ENCODE measurements around the gene ANKS1B.

ANKS1B gene

DNA sequence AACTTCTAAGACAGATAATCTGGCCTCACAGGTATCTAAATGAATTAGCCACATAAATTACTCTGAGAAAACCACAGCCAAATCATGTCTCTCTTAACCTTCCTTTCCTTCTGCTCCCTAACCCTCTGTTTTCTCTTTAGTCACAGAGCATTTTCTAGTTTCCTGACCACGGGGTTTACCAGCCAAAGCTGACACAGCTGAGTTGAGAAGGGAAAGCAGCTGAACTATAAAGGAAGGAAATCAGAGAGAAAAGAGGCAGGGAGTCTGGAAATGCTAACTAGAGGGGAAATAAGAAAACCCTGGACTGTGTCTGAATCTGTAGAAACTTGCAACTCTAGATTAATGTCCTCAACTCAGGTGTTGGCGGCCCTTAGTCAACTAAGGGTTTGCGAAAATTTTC lies 24.4 kb downstream of the ANKS1B start:
- no peak for DNase-seq (ENCODE audit: low spot score)

DNA sequence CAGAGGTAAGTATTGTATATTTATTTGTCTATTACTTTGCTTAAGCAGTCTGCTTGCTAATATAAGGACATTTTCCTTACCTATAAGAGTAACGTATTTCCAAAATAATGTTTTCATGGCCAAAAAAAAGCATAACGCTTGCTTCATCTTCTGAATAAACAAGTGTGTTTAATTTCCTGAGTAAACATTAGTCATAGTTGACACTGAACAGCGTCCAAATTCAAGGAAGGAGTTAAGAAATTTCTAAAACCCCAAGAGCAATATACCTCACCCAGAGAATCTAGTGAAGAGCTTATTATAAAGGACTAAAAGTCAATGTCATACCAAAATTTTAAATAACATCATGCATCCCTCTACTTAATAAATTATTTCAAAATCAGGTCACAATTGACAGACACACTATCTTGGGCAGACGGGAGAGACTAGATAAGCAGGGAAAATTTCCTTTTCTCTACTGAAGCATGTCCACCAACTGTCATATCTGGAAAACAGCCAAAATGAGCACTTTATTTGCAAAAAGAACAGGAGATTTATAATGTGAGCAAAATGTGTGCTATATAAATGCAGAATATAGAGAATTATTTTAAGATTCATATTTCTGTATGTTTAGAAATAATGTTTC lies 25.1 kb downstream of the ANKS1B start:
- no peak for DNase-seq (ENCODE audit: low spot score)

DNA sequence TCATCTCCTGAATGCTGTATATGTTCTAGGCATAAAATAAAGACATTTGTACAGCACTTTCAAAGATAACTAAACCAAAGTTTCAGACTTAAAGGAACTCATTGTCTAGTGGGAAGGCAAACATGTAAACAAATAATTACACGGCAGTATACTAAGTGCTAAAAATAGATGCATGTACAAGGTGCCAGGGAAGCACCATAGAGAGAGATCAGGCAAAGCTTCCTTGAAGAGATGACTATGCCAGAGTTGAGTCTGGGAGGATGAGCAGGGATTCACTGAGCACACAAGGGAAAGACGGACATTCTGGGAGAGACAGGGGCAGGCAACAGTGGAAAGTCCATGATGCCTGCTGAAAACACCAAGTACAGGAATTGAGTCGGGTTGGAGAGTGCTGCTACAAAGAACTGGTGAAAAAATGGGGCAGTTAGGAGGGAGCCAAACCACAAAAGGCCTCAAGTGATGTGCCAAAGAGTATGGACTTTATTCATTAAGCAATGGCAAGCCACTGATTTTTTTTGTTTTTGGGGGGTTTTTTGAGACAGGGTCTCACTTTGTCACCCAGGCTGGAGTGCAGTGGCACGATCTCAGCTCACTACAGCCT lies 26.8 kb downstream of the ANKS1B start:
- no peak for DNase-seq (ENCODE audit: low spot score)

DNA sequence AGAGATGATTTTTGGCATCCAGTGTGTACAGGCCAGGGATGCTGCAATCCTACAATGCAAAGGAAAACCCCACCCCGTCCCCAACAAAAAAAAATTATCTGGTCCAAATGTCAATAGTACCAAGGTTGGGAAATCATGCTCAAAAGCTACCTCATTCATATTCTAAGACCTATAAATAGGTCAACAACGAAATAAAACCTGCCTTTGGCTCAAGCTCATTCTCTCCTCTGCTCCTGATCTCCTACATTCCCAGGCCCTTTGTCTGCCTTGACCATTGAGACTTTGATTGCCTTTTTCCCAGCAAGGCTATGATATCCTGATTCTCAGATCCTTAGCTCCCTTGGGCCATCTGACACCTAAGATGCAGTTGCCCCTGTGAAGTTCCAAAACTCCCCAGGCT lies 30.0 kb downstream of the ANKS1B start:
- no peak for DNase-seq (ENCODE audit: low spot score)

DNA sequence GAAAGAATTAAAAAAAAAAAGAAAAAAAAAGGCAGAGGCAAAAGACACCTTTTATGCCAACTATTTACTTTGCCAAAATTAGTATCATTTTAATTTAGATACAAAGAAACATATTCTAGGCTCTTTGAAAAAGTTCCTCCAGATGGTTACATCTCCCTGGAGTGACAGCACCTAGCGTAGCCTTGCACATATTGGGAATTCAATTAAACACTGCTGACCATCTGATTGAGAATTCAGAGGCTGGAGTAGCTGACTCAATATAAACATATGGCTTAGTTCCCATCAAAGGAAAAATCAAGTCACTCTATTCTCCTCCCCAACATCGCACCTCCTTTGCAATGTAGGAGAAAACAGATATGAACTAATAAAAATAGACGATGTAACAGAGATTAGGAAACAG lies 36.4 kb downstream of the ANKS1B start:
- no peak for DNase-seq (ENCODE audit: low spot score)

DNA sequence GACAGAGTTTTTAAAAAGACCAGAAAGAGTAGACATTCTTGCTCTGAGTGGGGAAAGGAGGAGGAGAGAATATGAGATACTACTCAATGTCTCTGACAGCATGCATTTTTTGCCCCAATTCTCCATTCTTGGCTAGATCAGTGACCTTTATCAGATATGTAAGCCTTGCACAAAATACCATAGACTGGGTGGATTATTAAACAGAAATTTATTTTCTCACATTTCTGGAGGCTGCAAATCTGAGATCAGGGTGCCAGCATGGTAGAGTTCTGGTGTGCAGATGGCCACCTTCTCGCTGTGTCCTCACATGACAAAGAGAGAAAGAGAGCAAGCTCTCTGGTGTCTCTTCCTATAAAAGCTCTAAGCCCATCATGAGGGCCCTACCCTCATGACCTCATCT lies 38.6 kb downstream of the ANKS1B start:
- DNase-seq (ENCODE audit: low spot score): no peak

DNA sequence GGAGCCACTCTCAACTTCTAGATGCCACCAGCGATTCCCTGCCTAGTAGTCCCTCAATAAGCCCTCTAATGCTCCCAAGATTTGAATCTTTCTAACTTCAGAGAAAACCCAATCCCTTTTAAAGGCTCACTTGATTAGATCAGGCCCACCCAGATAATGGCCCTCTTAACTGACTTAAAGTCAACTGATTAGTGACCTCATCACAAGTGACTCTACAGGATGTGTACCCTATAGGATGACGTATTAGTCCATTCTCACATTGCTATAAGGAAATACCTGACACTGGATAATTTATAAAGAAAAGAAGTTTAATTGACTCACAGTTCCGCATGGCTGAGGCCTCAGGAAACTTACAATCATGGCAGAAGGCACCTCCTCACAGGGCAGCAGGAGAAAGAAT lies 49.1 kb downstream of the ANKS1B start:
- DNase-seq (ENCODE audit: low spot score): no peak

DNA sequence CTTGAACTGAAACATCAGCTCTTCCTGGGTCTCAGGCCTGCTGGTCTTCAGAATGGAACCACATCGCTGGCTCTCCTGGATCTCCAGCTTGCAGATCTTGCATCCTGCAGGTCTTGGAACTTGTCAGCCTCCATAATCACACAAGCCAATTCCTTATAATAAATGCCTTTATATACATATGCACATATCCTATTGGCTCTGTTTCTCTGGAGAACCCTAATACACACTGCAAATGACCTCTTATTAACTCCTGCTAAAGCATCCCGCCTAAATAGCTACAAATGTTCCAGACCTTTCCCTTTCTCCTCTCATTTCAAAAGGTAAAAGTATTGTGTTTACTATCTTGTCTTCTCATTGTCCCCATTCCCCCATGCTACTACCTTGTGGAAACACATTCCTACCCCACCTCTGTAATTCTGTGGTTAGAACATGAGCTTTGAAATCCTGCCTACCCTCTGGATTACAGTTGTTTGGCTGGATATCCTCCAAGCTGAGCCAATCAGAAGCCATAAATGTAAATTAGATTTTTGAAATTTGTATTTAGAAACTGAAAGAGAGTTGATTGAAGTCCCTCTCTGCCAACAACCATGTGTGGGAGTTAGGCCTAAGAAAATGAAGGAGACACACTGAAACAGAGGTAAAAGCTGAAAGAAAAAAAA lies 58.1 kb downstream of the ANKS1B start:
- DNase-seq (ENCODE audit: low spot score): no peak

DNA sequence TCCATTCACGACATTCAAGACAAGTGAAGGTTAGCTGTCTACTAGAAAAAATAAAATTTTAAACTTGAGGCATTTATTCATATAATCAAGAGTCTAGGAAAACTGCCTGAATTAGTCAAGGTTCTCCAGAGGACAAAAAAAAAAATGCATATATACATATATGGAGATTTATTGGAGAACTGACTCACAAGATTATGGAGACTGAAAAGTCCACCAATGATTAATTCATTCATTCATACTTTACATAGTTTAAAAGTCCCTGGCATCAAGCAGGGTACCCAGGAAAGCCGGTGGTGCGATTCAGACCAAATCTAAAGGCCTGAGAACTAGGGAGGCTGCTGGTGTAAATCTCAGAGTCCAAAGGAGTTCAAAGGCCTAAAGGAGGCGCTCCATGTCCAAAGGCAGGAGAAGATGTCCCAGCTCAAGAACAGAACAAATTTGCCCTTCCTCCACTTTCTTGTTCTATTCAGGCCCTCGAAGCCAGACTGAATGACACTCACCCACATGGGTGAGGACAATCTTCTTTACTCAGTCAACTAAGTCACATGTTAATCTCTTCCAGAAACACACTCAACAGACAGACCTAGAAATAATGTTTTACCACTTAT lies 64.3 kb downstream of the ANKS1B start:
- DNase-seq (ENCODE audit: low spot score): no peak

DNA sequence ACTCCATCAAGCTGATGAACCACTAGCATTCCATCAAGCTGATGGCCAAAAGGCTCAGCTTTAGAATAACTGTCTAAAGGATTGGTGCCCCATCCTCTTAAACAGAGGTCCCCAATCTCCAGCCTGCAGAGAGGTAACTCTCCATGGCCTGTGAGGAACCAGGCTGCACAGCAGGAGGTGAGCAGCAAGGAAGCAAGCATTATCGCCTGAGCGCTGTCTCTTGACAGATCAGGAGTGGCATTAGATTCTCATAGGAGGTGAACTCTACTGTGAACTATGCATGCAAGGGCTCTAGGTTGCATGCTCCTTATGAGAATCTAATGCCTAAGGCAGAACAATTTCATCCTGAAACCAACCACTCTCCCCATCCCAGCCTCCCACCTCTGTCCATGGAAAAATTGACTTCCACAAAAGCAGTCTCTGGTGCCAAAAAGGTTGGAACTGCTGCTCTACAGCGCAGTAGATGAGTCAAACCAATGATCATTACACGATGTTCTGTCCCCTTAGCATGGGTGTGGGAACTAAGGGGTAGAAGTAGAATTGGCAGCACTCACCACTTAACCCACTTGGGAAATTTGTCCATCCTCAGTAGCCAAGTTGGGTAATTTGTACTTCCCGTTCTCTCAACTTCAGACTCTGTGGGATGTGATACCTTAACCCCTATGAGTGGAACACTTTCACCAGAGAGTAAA lies 66.9 kb downstream of the ANKS1B start:
- DNase-seq (ENCODE audit: low spot score): no peak

DNA sequence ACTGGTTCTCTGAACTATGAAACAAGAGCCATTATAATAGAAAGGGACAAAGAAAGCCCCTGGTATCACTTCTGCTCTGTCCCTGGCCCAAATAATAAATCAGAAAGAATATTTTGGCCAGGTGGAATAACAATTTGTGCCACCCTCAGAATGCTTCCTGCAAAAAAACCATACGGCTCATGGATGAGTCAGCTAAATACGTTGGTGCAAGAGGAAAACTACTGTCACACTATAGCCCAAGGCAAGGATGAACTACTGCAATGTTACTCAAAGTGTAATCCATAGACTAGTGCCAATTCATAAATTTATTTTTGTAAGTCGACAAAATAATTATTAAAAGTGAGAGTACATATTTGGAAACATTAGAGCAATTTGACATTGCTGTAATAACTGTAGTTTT lies 68.2 kb downstream of the ANKS1B start:
- no peak for DNase-seq (ENCODE audit: low spot score)

DNA sequence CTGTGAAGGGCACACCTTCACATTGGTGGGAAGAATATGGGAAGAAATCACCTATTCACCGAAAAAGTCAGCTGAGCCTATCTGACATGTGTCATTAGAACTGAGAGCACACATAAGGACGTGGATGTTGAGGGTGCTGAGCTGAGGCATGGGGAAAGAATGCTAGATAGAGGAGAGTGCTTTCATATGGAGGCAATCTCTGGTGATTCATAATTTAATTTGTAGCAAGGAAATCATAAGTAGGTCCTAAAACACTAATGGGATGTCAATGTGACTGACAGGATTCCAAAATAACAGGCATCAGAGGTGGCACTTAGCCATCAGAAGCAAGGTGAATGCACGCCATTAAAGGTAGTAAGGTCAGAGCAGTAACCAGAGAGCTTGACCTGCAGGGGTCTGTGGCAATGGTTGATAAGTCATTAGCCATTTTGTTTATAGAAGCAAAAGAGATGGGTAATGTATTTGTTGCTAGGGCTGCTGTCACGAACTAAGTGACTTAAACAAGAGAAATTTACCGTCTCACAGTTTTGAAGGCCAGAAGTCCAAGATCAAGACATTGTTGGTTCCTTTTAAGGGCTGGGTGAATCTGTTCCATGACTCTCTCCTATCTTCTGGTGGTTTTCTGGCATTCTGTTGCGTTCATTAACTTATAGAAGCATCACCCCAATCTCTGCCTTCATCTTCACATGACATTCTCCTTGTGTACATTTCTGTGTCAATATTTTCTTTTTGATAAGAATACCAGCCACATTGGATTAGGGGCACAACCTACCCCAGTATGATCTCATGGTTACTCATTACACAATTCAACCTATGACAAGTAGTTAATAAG lies 69.3 kb downstream of the ANKS1B start:
- no peak for DNase-seq (ENCODE audit: low spot score)

DNA sequence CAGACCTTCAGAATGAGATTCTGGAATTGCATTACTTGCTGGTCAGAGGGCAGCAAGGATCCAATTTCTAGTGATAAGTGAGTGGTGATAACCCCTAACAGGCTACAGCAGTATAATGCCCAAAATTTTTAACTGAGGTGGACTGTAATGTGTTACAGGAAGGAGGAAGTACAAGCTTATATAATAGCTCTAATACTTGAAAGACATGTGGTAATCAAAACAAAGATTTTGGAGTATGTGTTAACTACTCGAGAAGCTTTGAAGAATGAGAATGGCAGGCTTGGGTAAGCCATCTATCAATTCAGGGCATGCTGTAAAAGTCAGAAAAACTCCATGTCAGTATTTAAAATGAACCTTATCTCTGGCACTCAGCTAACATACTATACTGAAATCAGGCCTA lies 70.5 kb downstream of the ANKS1B start:
- DNase-seq (ENCODE audit: low spot score): no peak

DNA sequence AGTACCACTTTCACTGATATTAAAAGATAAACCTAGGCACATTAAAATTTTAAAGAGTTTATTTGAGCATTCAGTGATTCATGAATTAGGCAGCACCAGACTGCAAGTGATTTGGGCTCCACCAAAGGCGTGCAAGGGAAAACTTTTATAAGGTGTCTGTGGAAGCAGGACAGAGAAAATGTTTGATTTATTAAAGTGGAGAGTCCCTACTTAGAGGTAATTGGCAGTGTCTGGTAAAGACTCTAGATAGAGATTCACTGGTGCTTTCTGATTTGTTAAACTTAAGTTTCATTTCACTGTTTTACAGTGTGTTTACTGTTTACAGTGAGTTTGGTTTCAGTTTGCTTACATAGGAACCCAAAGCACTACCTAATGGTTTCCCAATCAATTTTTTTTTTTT lies 72.8 kb downstream of the ANKS1B start:
- no peak for DNase-seq (ENCODE audit: low spot score)

DNA sequence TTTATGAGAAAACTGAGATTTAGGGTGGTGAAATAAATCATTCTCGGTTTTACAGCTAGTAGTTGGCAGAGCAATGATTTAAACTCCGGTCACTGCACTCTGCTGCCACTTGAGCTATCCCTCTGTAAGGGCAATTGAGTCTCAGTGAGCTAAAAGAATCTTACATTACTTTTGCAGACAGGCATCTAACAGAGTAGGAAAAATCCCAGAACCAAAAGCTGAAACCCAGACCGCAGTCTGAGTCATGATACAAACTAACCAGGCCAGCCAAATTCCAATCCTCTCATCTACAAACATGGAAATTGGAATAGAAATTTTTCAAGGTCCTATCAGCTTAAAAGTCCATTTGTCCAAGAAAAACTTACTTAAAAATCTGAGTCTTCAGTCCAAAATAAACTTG lies 73.7 kb downstream of the ANKS1B start:
- DNase-seq (ENCODE audit: low spot score): no peak

DNA sequence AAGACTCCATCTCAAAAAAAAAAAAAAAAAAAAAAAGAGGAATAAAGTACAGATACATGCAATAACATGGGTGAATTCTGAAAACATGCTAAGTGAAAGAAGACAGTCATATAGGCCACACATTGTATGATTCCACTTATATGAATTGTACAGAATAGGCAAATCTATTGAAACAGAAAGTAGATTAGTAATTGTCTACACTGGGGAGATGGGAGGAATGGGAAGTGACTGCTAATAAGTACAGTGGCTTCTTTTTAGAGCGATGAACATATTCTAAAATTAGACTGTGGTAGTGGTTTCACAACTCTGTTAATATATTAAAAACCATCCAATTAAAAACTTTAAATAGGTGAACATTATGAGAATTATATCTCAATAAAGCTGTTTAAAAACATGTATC lies 74.4 kb downstream of the ANKS1B start:
- no peak for DNase-seq (ENCODE audit: low spot score)

DNA sequence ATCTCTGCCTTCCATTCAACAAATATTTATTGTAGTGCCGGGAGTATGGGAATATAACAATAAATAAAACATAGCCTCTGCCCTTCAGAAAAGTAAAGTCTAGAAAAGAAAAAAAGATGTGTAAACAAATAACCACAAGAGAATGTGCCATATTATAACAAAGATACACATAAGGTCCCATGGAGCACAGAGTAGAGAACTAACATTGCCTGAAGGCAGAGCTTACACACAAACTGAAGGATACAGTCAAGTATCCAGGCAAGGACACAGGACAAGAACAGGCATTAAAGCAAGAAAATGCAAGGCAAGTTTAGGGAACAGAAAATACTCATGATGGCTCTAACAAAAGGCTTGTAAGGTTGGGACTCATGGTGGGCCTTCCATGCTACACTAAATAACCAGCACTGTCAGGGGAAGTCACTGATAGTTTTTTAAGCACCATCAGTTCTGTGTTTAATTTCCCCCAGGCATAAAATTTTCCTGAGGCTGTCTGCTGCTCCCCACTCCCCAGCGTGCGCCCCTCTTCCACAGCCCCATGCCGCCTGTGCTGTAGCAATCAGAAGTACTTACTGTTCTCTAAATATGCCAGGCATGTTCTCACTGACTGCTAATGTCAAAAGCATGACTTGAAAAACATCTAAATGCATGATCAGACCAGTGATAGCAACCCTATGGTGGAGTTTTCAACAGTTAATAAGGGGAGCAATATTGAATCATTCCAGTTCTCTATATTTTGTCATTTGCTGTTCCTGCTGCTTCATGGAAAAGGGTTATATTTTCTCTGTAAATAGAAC lies 77.8 kb downstream of the ANKS1B start:
- DNase-seq (ENCODE audit: low spot score): no peak

DNA sequence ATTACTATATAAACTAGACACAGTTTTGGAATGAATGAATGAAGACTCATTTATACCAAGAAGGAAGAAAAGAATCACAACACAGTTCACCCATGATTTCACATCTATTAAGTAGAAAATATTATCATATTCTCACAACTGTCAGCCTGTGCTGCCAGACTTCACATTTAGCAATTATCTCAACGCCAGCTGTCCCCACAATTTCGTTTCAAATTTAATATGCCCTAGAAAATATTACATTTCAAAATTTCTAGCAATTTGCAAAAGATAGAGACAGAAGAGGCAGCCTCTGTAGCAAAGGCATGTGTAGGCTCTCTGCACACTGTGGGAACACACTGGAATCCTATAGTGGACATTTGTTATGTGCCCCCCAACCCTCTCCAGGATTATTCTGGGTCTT lies 83.6 kb downstream of the ANKS1B start:
- DNase-seq (ENCODE audit: low spot score): no peak

DNA sequence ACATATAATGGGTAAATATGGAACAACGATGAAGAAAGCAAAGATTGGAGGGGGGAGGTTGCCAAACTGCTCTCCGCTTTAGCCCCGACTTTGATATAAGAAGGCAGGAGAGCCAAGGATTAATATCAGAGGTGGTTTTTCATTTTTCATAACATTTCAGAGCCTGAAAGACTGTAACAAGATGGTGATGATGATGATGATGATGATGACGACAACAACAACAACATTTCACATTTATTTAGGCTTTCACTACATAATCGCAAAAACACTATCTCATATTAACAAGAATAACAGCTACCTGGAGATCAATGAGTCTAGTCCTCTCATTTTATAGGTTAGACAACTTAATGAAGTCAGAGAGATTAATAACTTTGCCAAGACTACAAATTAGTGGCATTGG lies 86.1 kb downstream of the ANKS1B start:
- DNase-seq (ENCODE audit: low spot score): no peak

DNA sequence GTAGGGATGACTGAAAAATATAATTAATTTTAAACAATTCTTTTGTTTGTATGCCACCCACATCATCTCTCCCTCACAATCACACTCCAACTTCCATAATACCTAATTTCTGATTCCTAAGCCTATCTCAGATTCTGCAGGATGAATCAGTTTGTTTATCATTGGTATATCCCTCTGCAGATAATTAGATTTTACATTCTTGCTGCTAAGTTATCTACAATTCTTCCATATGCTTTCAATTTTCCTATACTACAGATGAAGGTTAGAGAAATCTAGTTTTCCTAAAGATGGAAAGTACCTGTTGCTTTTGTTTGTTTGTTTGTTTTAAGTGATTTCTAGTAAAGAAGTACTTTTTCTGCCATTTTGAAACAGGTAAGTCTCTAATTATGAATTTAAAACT lies 105.3 kb downstream of the ANKS1B start:
- DNase-seq (ENCODE audit: low spot score): no peak

DNA sequence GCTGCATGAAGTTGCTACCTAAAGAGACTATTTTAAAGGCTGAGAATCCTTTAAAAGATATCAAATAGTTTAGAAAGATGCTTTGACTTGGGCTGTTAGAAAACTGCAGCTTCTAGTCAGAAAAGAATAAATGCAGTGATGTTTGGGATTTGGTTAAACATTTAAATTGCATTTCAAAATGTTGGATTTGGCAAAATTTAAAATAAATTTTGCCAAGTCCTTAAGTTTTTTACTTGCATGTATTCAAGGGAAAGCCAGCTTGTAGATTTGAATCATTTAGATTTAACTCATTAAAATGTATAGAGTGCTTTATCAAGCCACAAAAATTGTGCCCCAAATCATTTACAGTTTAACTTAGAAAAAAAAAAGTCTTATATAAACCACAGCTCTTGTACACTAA lies 109.7 kb downstream of the ANKS1B start:
- no peak for DNase-seq (ENCODE audit: low spot score)
